B cell (primary cell): ENCODE measurements around the gene PSMD11. TPM values are rescaled to one million over a fixed set of nuclear protein-coding genes. Genes with fewer than 3 reads are reported as not detected.

ENCODE experiments used
- ATAC-seq: fragments of 200-7000 bp; cut with Tn5 transposase; one replicate; pipeline ENCODE4 v1.10.0; 2021; ENCODE audit warnings: low read depth, mild to moderate bottlenecking, moderate number of reproducible peaks, moderate library complexity
- CTCF ChIA-PET: fragments of 350-600 bp; sonication (Branson Sonifier 250); formaldehyde crosslinking; loops from one replicate; lab custom pipeline; 2021; ENCODE audit warnings: antibody characterized with exemption, inconsistent platforms; lab: Charles Lee
- POLR2A ChIA-PET: fragments of 350-600 bp; sonication (Branson Sonifier 250); formaldehyde crosslinking; loops from one replicate; lab custom pipeline; 2021; ENCODE audit warnings: antibody characterized with exemption; lab: Charles Lee
- DNase-seq: peaks from one replicate; pipeline ENCODE4 v3.0.0; 2013
- H2AFZ ChIP-seq: 2 replicates; pipeline ENCODE4 v1.6.1; 2012; ENCODE audit warnings: mild to moderate bottlenecking, low read depth, low read length; ENCODE audit not compliant: insufficient read depth, poor library complexity, severe bottlenecking
- H3K27ac ChIP-seq, 2 donors: 1 replicate in 1 of 2; 2 replicates in 1 of 2; pipeline ENCODE4 v1.5.1; 2012 to 2013; ENCODE audit warnings: low read length in 2 of 2, mild to moderate bottlenecking in 2 of 2, moderate library complexity in 1 of 2
- H3K27me3 ChIP-seq, 4 experiments: fragments of 200-600 bp in 1 of 4; sonication (generic) in 1 of 4; replicated peaks in 1 of 4; 1 replicate in 2 of 4; 2 replicates in 2 of 4; pipeline versions ENCODE4 v1.6.1 to v1.7.0; 2013 to 2016; ENCODE audit warnings: low read length in 3 of 4, mild to moderate bottlenecking in 2 of 4, mixed read lengths in 1 of 4, moderate library complexity in 1 of 4; ENCODE audit not compliant: insufficient read depth in 4 of 4, control insufficient read depth in 3 of 4; ENCODE audit errors: control extremely low read depth in 1 of 4
- H3K36me3 ChIP-seq, 2 experiments: replicated peaks in 1 of 2; 1 replicate in 1 of 2; 2 replicates in 1 of 2; pipeline versions ENCODE4 v1.6.1 to v1.7.1; 2013; ENCODE audit warnings: low read length in 1 of 2; ENCODE audit not compliant: insufficient read depth in 2 of 2, control insufficient read depth in 1 of 2; ENCODE audit errors: control extremely low read depth in 1 of 2, extremely low read depth in 1 of 2
- H3K4me1 ChIP-seq, 2 donors: fragments of 200-600 bp in 1 of 2; sonication (generic) in 1 of 2; 1 replicate in 1 of 2; 2 replicates in 1 of 2; pipeline versions ENCODE4 v1.5.1 to v1.6.1; 2013 to 2017; ENCODE audit warnings: low read length in 2 of 2; ENCODE audit not compliant: control insufficient read depth in 2 of 2, insufficient read depth in 2 of 2
- H3K4me2 ChIP-seq: replicated peaks from 2 replicates; pipeline ENCODE3; 2012; ENCODE audit warnings: mild to moderate bottlenecking, low read depth, low read length; ENCODE audit not compliant: poor library complexity, severe bottlenecking
- H3K4me3 ChIP-seq, 5 experiments: fragments of 200-600 bp in 1 of 5; sonication (generic) in 1 of 5; 1 replicate in 3 of 5; 2 replicates in 2 of 5; pipeline versions ENCODE4 v1.5.1 to v1.7.0; 2011 to 2016; ENCODE audit warnings: low read length in 4 of 5, mild to moderate bottlenecking in 4 of 5, low read depth in 2 of 5, control low read depth in 1 of 5, moderate library complexity in 1 of 5; ENCODE audit not compliant: insufficient read depth in 1 of 5; ENCODE audit errors: control extremely low read depth in 1 of 5, extremely low read depth in 1 of 5
- H3K79me2 ChIP-seq: fragments of 200-600 bp; sonication (generic); one replicate; pipeline ENCODE4 v1.6.0; 2016; ENCODE audit warnings: low read length; ENCODE audit not compliant: control insufficient read depth, insufficient read depth
- H3K9ac ChIP-seq: fragments of 200-600 bp; sonication (generic); 2 replicates; pipeline ENCODE4 v1.6.1; 2017; ENCODE audit warnings: mild to moderate bottlenecking, low read length, moderate library complexity
- H3K9me3 ChIP-seq, 3 donors: one replicate each; pipeline versions ENCODE4 v1.6.1 to v1.7.1; 2013; ENCODE audit warnings: low read length in 2 of 3; ENCODE audit not compliant: control insufficient read depth in 2 of 3, insufficient read depth in 1 of 3; ENCODE audit errors: control extremely low read depth in 1 of 3
- H4K20me1 ChIP-seq: 2 replicates; pipeline ENCODE4 v1.6.0; 2012; ENCODE audit warnings: mild to moderate bottlenecking, low read length; ENCODE audit not compliant: insufficient read depth, control insufficient read depth, poor library complexity, severe bottlenecking
- H3K27ac Mint-ChIP-seq: one replicate; pipeline ENCODE4 v1.8.0; 2021; ENCODE audit warnings: mixed read lengths
- H3K27me3 Mint-ChIP-seq: one replicate; pipeline ENCODE4 v1.8.0; 2021; ENCODE audit warnings: mixed read lengths
- H3K4me1 Mint-ChIP-seq: one replicate; pipeline ENCODE4 v1.8.0; 2021; ENCODE audit warnings: mixed read lengths
- H3K4me3 Mint-ChIP-seq: one replicate; pipeline ENCODE4 v1.8.0; 2021; ENCODE audit warnings: mixed read lengths
- H3K9me3 Mint-ChIP-seq: one replicate; pipeline ENCODE4 v1.8.0; 2022; ENCODE audit warnings: mixed read lengths; ENCODE audit not compliant: insufficient read depth
- CTCF ChIP-seq: fragments of 200-600 bp; IDR thresholded peaks from one replicate; pipeline ENCODE4 v1.8.0; 2022; ENCODE audit warnings: antibody characterized with exemption, mild to moderate bottlenecking
- EZH2 ChIP-seq: IDR thresholded peaks from 2 replicates; pipeline ENCODE4 v1.6.1; 2012; ENCODE audit warnings: borderline replicate concordance, low read depth, mild to moderate bottlenecking, moderate library complexity, low read length; ENCODE audit not compliant: insufficient read depth, poor library complexity, severe bottlenecking
- WGBS: methylation state at CpG from one replicate; pipeline ENCODE4 v1.1.5; 2013; ENCODE audit warnings: missing lambda C conversion rate; ENCODE audit not compliant: insufficient coverage; 5-methylcytosine and 5-hydroxymethylcytosine counted together
- intact Hi-C: fragments of 100-400 bp; cut with micrococcal nuclease; formaldehyde crosslinking; loops from one replicate; pipeline ENCODE4 v1.10.0; 2022
- polyA plus RNA-seq: library from polyadenylated mRNA; depleted of rRNA; stranded (reverse); fragments of >200 nt; gene quantifications from 2 replicates; pipeline ENCODE4 v1.2.3, GENCODE V29; 2012
- total RNA-seq, 2 donors: library from RNA; stranded (reverse); fragments of 120-200 nt in 1 of 2; gene quantifications; 1 replicate in 1 of 2; 2 replicates in 1 of 2; pipeline versions ENCODE4 v1.2.3 to v1.2.4, GENCODE V29; 2013 to 2022

PSMD11 gene
- total and polyA plus RNA-seq, 2 donors (not counting 1 experiment from before 2014, with no cell fraction given) = 23.8 to 73.4 TPM

- Histone ChIP-seq H3K27me3 (no peaks in the 10 kb centered on the region), H3K9ac (no peak overlapping the region), H3K4me3 (no peak overlapping the region), H3K9me3 (no peaks in the 10 kb centered on the region), H3K79me2 (peaks cover 16% of the 10 kb centered on the region), H3K4me2 (no peak overlapping the region), H3K36me3 (peaks cover 35 to 73% of the 10 kb centered on the region in 2 experiments), H3K27ac (no peak overlapping the region), H2AFZ (no peak overlapping the region), H4K20me1 (peaks cover 4% of the 10 kb centered on the region), H3K4me1 (no peaks in the 10 kb centered on the region)
- no peaks in the 10 kb centered on the region for H3K9me3 Mint-ChIP-seq
- intact Hi-C loops = no loop called here
- WGBS = no CpG with 5 or more reads among the region's 7 CpGs
- ATAC-seq (no peak), DNase-seq (no peak)
- ChIA-PET CTCF (no interaction called here), POLR2A (no interaction called here)
- no peak overlapping the region for H3K27ac Mint-ChIP-seq
- H3K4me3 Mint-ChIP-seq = no peak overlapping the region
- TF ChIP-seq EZH2 (no peak), CTCF (no peak)
- no peaks in the 10 kb centered on the region for H3K27me3 Mint-ChIP-seq
- no peaks in the 10 kb centered on the region for H3K4me1 Mint-ChIP-seq
Observed at GRCh38 chr17:32467949-32468348, 23.6 kb downstream of the PSMD11 start.

GRCh38 chr17:32470405-32471167, 26.3 kb downstream of the PSMD11 start:
- Histone ChIP-seq H3K9ac (no peak overlapping the region), H3K36me3 (peaks cover 26 to 75% of the 10 kb centered on the region in 2 experiments), H3K4me3 (no peak overlapping the region), H2AFZ (no peak overlapping the region), H3K4me1 (no peaks in the 10 kb centered on the region), H3K27me3 (no peaks in the 10 kb centered on the region), H3K4me2 (no peak overlapping the region), H3K27ac (no peak overlapping the region), H4K20me1 (peaks cover 4% of the 10 kb centered on the region), H3K79me2 (peaks cover 14% of the 10 kb centered on the region), H3K9me3 (no peaks in the 10 kb centered on the region)
- H3K4me1 Mint-ChIP-seq = no peaks in the 10 kb centered on the region
- H3K27ac Mint-ChIP-seq = no peak overlapping the region
- intact Hi-C loops = no loop called here
- H3K9me3 Mint-ChIP-seq = no peaks in the 10 kb centered on the region
- no peak for TF ChIP-seq EZH2
- no peak for TF ChIP-seq CTCF
- no peaks in the 10 kb centered on the region for H3K27me3 Mint-ChIP-seq
- ChIA-PET CTCF (interaction anchor here (2.0 to 8.4 kb wide), 2 partner anchors 8 to 13 kb away, joined by 10 to 66 read pairs; no protein-coding TSS in a partner anchor), POLR2A (no interaction called here)
- DNase-seq (no peak), ATAC-seq (no peak)
- no peak overlapping the region for H3K4me3 Mint-ChIP-seq
- WGBS = 91% methylated on average over 4 of the region's 6 CpGs
